IMR-90 (cell line): Measurements from ENCODE around the gene ACSS1.

ENCODE experiments used
- MAFK ChIP-seq: IDR thresholded peaks from 2 replicates; pipeline ENCODE4 v1.6.1; 2012; ENCODE audit warnings: low read depth, low read length, improper control_type of control experiment
- MAZ ChIP-seq: IDR thresholded peaks from 2 replicates; pipeline ENCODE4 v1.6.1; 2012; ENCODE audit warnings: low read depth, mild to moderate bottlenecking, low read length, improper control_type of control experiment, moderate library complexity, borderline replicate concordance
- MXI1 ChIP-seq: IDR thresholded peaks from 2 replicates; pipeline ENCODE4 v1.6.1; 2012; ENCODE audit warnings: low read depth, mild to moderate bottlenecking, low read length, moderate library complexity, borderline replicate concordance
- NFE2L2 ChIP-seq: fragments of 150-350 bp; IDR thresholded peaks from 2 replicates; pipeline ENCODE4 v1.6.1; 2016; ENCODE audit warnings: low read depth, mild to moderate bottlenecking, low read length
- POLR2A ChIP-seq: IDR thresholded peaks from 2 replicates; pipeline ENCODE4 v1.6.1; 2012; ENCODE audit warnings: mild to moderate bottlenecking, low read depth, low read length
- RAD21 ChIP-seq: IDR thresholded peaks from 2 replicates; pipeline ENCODE4 v1.6.1; 2012; ENCODE audit warnings: low read length, improper control_type of control experiment
- RCOR1 ChIP-seq: IDR thresholded peaks from 2 replicates; pipeline ENCODE4 v1.6.1; 2012; ENCODE audit warnings: mild to moderate bottlenecking, low read length, improper control_type of control experiment; ENCODE audit not compliant: insufficient replicate concordance
- SMC3 ChIP-seq: fragments of 150-350 bp; IDR thresholded peaks from 2 replicates; pipeline ENCODE4 v1.6.1; 2016; ENCODE audit warnings: low read depth, mild to moderate bottlenecking, antibody characterized with exemption, low read length, moderate library complexity
- TF ChIP-seq, protein P1 (sequence below): conservative IDR thresholded peaks from 2 replicates; pipeline ENCODE4 v1.5.1; 2012; ENCODE audit warnings: mild to moderate bottlenecking, low read depth, low read length, improper control_type of control experiment
- TF ChIP-seq, protein P2 (sequence below): fragments of 150-350 bp; IDR thresholded peaks from 2 replicates; pipeline ENCODE4 v1.6.1; 2016; ENCODE audit warnings: low read depth, mild to moderate bottlenecking, low read length, moderate library complexity, borderline replicate concordance
- TF ChIP-seq, protein P3 (sequence below): fragments of 150-350 bp; IDR thresholded peaks from 2 replicates; pipeline ENCODE4 v1.6.1; 2017; ENCODE audit warnings: mild to moderate bottlenecking, antibody characterized with exemption, low read length, low read depth

DNA sequence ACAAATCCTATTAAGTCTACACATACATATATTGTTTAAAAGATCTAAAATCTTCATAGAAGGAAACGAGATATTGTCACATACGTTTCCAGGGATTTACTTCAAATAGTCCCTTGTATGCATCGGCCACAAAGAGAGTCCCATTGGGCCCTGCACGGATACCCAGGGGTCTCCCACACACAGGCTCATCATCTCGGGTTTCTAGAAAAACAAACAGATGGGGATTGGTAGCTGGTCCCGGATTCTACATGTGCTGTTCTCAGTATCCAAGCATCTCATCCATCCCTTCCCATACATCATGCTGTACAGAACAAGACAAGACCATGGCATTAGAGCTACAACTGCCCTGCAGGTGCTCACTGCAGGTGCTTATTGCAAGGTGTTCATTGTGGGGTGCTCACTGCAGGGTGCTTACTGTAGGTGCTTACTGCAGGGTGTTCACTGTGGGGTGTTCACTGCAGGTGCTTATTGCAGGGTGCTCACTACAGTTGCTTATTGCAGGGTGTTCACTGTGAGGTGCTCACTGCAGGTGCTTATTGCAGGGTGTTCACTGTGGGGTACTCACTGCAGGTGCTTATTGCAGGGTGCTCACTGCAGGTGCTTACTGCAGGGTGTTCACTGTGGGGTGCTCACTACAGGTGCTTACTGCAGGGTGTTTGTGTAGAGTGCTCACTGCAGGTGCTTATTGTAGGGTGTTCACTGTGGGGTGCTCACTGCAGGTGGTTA lies 86.4 kb downstream of the ACSS1 start:
- TF ChIP-seq, protein P1, sequence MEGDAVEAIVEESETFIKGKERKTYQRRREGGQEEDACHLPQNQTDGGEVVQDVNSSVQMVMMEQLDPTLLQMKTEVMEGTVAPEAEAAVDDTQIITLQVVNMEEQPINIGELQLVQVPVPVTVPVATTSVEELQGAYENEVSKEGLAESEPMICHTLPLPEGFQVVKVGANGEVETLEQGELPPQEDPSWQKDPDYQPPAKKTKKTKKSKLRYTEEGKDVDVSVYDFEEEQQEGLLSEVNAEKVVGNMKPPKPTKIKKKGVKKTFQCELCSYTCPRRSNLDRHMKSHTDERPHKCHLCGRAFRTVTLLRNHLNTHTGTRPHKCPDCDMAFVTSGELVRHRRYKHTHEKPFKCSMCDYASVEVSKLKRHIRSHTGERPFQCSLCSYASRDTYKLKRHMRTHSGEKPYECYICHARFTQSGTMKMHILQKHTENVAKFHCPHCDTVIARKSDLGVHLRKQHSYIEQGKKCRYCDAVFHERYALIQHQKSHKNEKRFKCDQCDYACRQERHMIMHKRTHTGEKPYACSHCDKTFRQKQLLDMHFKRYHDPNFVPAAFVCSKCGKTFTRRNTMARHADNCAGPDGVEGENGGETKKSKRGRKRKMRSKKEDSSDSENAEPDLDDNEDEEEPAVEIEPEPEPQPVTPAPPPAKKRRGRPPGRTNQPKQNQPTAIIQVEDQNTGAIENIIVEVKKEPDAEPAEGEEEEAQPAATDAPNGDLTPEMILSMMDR: no peak
- TF ChIP-seq, protein P2, sequence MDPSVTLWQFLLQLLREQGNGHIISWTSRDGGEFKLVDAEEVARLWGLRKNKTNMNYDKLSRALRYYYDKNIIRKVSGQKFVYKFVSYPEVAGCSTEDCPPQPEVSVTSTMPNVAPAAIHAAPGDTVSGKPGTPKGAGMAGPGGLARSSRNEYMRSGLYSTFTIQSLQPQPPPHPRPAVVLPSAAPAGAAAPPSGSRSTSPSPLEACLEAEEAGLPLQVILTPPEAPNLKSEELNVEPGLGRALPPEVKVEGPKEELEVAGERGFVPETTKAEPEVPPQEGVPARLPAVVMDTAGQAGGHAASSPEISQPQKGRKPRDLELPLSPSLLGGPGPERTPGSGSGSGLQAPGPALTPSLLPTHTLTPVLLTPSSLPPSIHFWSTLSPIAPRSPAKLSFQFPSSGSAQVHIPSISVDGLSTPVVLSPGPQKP: no peak
- TF ChIP-seq RAD21 (no peak), MAFK (no peak), RCOR1 (no peak), SMC3 (no peak), POLR2A (no peak), NFE2L2 (no peak), MAZ (no peak), MXI1 (no peak)
- TF ChIP-seq, protein P3, sequence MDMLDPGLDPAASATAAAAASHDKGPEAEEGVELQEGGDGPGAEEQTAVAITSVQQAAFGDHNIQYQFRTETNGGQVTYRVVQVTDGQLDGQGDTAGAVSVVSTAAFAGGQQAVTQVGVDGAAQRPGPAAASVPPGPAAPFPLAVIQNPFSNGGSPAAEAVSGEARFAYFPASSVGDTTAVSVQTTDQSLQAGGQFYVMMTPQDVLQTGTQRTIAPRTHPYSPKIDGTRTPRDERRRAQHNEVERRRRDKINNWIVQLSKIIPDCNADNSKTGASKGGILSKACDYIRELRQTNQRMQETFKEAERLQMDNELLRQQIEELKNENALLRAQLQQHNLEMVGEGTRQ: no peak
